Astrocyte (in vitro differentiated cells and primary cell): ENCODE measurements around the gene AGBL4.

Experiments used
- CTCF ChIP-seq: IDR thresholded peaks from 2 replicates; pipeline ENCODE4 v1.5.1; 2011; ENCODE audit warnings: low read depth, mild to moderate bottlenecking, inconsistent platforms, low read length, moderate library complexity; ENCODE audit not compliant: insufficient read depth
- EZH2 ChIP-seq: IDR thresholded peaks from 2 replicates; pipeline ENCODE4 v1.6.1; 2012; ENCODE audit warnings: mild to moderate bottlenecking, low read length, inconsistent platforms; ENCODE audit not compliant: insufficient read depth

- TF ChIP-seq CTCF (no peak), EZH2 (no peak)
Measured at GRCh38 chr1:49185450-49185980, 838.2 kb downstream of the AGBL4 start.
